Parathyroid adenoma (tissue), 2 donors: ENCODE results near the gene TSPAN4.

Source experiments
- H2AFZ ChIP-seq: fragments of 300-600 bp; sonication (generic); one replicate; pipeline ENCODE4 v1.7.0; 2017; ENCODE audit warnings: antibody characterized with exemption, mild to moderate bottlenecking
- H3K27ac ChIP-seq: fragments of 300-600 bp; sonication (generic); one replicate; pipeline ENCODE4 v1.7.0; 2017
- H3K27me3 ChIP-seq: fragments of 300-600 bp; sonication (generic); one replicate; pipeline ENCODE4 v1.7.0; 2017; ENCODE audit warnings: low read length; ENCODE audit not compliant: control insufficient read depth, insufficient read depth
- H3K36me3 ChIP-seq: fragments of 300-600 bp; sonication (generic); one replicate; pipeline ENCODE4 v1.7.0; 2017; ENCODE audit warnings: low read length; ENCODE audit not compliant: control insufficient read depth, insufficient read depth
- H3K4me1 ChIP-seq: fragments of 300-600 bp; sonication (generic); one replicate; pipeline ENCODE4 v1.7.0; 2017; ENCODE audit warnings: control low read depth
- H3K4me2 ChIP-seq: fragments of 300-600 bp; sonication (generic); one replicate; pipeline ENCODE4 v1.7.0; 2017; ENCODE audit warnings: low read length
- H3K4me3 ChIP-seq: fragments of 300-600 bp; sonication (generic); one replicate; pipeline ENCODE4 v1.7.0; 2017; ENCODE audit warnings: low read depth, low read length
- H3K79me2 ChIP-seq: fragments of 300-600 bp; sonication (generic); one replicate; pipeline ENCODE4 v1.7.0; 2017; ENCODE audit warnings: control low read depth
- H3K9ac ChIP-seq: fragments of 300-600 bp; sonication (generic); one replicate; pipeline ENCODE4 v1.7.0; 2017; ENCODE audit warnings: mild to moderate bottlenecking
- H3K9me3 ChIP-seq: fragments of 300-600 bp; sonication (generic); one replicate; pipeline ENCODE4 v1.7.0; 2017; ENCODE audit warnings: low read length; ENCODE audit not compliant: control insufficient read depth
- CTCF ChIP-seq: fragments of 300-600 bp; sonication (generic); IDR thresholded peaks from one replicate; pipeline ENCODE4 v1.7.0; 2017; ENCODE audit warnings: antibody characterized with exemption, mild to moderate bottlenecking
- donor health status: primary hyperparathyroidism.

TSPAN4 gene

DNA sequence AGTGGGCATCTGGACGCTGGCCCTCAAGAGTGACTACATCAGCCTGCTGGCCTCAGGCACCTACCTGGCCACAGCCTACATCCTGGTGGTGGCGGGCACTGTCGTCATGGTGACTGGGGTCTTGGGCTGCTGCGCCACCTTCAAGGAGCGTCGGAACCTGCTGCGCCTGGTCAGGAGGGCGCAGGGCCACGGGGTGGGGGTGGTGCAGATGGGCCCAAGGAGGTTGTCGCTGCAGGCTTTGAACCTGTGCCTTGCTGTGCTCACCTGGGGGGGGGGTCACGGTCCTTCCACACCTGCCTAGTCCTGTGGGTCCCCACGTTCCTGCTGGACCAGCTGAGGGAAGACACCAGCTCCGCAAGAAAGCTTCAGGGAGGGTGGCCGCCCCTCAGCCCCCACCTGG is 6.4 kb upstream of the TSPAN4 start:
- no peaks in the 10 kb centered on the region for H3K9me3 ChIP-seq
- no peaks in the 10 kb centered on the region for H3K79me2 ChIP-seq
- no peak overlapping the region for H3K4me2 ChIP-seq
- peaks cover 5% of the 10 kb centered on the region for H3K4me1 ChIP-seq
- no peak overlapping the region for H3K9ac ChIP-seq
- H3K27ac ChIP-seq: no peak overlapping the region
- no peak for TF ChIP-seq CTCF
- H3K36me3 ChIP-seq: no peaks in the 10 kb centered on the region
- no peak overlapping the region for H2AFZ ChIP-seq
- no peaks in the 10 kb centered on the region for H3K27me3 ChIP-seq
- no peak overlapping the region for H3K4me3 ChIP-seq

- Histone ChIP-seq H3K79me2 (no peaks in the 10 kb centered on the region), H3K4me1 (peaks cover 5% of the 10 kb centered on the region), H3K4me3 (no peak overlapping the region), H3K4me2 (no peak overlapping the region), H3K9ac (no peak overlapping the region), H2AFZ (no peak overlapping the region), H3K27ac (no peak overlapping the region), H3K27me3 (no peaks in the 10 kb centered on the region), H3K9me3 (no peaks in the 10 kb centered on the region), H3K36me3 (no peaks in the 10 kb centered on the region)
- no peak for TF ChIP-seq CTCF
Observed at GRCh38 chr11:836700-837099, 6.0 kb upstream of the TSPAN4 start.

DNA sequence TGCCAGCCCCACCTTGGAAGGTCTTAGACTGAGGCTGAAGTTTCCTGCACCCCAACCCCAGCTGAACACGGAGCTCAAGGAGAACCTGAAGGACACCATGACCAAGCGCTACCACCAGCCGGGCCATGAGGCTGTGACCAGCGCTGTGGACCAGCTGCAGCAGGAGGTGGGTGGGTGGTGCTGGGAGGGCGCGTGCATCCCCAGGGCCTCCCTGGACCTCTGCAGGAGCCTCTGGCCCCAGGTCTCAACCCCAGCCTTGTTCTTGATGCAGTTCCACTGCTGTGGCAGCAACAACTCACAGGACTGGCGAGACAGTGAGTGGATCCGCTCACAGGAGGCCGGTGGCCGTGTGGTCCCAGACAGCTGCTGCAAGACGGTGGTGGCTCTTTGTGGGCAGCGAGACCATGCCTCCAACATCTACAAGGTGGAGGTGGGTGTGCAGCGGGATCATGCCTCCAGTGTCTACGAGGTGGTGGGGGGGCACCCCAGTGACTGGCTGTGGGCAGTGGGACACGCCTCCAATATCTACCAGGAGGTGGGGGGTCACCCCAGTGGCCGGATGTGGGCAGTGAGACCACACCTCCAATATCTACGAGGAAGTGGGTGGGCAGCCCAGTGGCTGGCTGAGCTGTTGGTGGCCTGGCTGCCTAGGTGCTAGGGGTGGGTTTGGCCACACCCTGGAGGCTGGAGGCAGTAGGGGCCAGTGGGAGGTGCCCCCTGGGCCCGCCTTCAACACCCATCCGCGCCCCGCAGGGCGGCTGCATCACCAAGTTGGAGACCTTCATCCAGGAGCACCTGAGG is 5.3 kb upstream of the TSPAN4 start:
- Histone ChIP-seq H2AFZ (no peak overlapping the region), H3K4me1 (peaks cover 4% of the 10 kb centered on the region), H3K4me3 (no peak overlapping the region), H3K27ac (no peak overlapping the region), H3K9ac (no peak overlapping the region), H3K9me3 (no peaks in the 10 kb centered on the region), H3K36me3 (no peaks in the 10 kb centered on the region), H3K79me2 (no peaks in the 10 kb centered on the region), H3K27me3 (no peaks in the 10 kb centered on the region), H3K4me2 (no peak overlapping the region)
- no peak for TF ChIP-seq CTCF

- Histone ChIP-seq H3K79me2 (no peaks in the 10 kb centered on the region), H3K27ac (no peak overlapping the region), H3K36me3 (no peaks in the 10 kb centered on the region), H3K9ac (no peak overlapping the region), H3K4me1 (peaks cover 3% of the 10 kb centered on the region), H3K4me2 (no peak overlapping the region), H3K27me3 (no peaks in the 10 kb centered on the region), H3K9me3 (no peaks in the 10 kb centered on the region), H3K4me3 (no peak overlapping the region), H2AFZ (no peak overlapping the region)
- no peak for TF ChIP-seq CTCF
Observed at GRCh38 chr11:837990-838307, 4.7 kb upstream of the TSPAN4 start.
